ENCODE results near the gene PIERCE2.
"Not testable (repeated sequence)": the region's sequence is repeated elsewhere in the genome, so short reads cannot be mapped to it uniquely, and the experiment has no call there.

Gene PIERCE2

GRCh38 chr15:55434989-55435825, 26.9 kb downstream of the PIERCE2 start:
- DNase-seq = peak; percentile 12

GRCh38 chr15:55443141-55443540, 34.8 kb downstream of the PIERCE2 start:
- DNase-seq = not testable (repeated sequence)

- DNase-seq = not testable (repeated sequence)
These were observed 37.6 kb downstream of the PIERCE2 start for GRCh38 chr15:55445936-55446335.

- not testable (repeated sequence) for DNase-seq
These were observed 38.2 kb downstream of the PIERCE2 start for GRCh38 chr15:55446379-55447029.

DNA sequence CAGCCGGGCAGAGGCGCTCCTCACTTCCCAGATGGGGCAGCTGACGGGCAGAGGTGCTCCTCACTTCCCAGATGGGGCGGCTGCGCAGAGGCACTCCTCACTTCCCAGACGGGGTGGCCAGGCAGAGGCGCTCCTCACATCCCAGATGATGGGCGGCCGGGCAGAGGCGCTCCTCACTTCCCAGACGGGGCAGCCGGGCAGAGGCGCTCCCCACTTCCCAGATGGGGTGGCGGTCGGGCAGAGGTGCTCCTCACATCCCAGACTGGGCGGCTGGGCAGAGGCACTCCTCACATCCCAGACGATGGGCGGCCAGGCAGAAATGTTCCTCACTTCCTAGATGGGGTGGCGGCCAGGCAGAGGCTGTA, 38.7 kb downstream of the PIERCE2 start:
- not testable (repeated sequence) for DNase-seq

DNA sequence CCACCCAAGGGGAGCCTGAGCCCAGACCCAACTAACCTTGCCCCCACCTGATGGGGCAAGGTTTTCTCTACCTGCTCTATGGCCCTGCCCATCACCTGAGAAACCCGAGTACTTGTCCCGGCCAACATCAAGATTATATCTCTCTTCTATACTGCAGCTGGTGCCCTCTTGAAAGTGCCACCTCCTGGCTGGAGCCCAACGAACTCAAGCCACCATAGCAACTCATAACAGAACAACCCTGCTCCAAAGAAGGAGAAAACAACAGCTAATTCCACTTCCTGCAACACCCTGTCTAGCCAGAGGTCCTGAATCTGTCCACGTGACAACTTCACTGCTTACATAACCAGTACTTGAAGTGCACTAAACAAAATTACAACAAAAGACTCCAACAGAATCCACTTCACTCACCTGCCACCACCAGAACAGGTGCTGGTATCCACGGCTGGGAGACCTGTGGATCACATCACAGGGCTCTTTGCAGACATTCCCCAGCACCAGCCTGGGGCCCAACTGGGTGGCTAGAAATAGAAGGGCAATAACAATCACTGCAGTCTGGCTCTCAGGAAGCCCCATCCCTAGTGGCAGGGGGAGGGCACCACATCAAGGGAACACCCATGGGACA, 49.2 kb downstream of the PIERCE2 start:
- no peak for DNase-seq

GRCh38 chr15:55461447-55461846, 53.2 kb downstream of the PIERCE2 start:
- DNase-seq = no peak

DNA sequence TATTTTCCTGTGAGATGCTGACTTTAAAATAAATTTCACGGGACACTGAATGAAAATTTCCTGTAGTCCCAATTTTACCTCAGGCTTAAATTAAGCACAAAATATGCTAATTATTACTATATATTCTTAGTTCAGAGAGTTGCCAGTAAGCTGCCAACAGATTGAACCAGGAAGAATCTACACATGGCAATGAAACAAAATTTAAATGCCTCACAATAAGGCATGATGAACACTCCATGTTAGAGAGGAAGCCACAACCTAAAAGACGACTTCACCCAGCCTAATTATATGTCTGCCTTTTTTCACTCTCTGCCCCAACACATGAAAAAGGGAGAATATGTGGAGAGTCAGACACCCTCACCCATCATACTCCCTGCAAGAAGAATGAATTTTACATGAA, 60.0 kb downstream of the PIERCE2 start:
- no peak for DNase-seq
